ENCODE results near the gene ANKRD63. TPM values are rescaled to one million over a fixed set of nuclear protein-coding genes. Genes with fewer than 3 reads are reported as not detected.

ANKRD63 gene
- total RNA-seq, 1 experiment from 2014 or later, result 0.46 TPM

DNA sequence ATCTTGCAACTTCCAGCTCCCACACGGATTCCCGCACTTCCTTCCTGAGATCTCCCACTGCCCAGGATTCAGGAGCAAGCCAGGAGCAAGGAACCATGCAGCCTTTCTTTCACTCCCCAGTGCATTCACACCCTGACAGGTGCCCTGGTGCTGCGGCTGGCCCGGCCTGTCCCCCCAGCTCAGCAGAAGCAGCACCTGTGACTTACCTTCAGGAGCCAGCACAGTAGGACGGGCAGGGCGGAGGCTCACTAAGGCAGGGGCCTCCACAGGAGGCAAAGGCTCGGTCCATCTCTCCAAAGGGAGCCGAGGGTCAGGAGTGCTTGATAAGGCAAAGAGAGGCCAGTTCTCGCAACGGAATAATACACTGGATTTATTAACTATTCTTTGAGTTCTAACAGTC is 4.8 kb downstream of the ANKRD63 start:
- Histone ChIP-seq H3K18ac (ENCODE audit: insufficient read length, low read depth, low read length) (no peak overlapping the region), H2BK20ac (ENCODE audit: low read depth, low read length, poor library complexity, severe bottlenecking) (no peak overlapping the region), H4K91ac (ENCODE audit: insufficient read length, low read depth, low read length) (no peak overlapping the region), H2AFZ (ENCODE audit: low read length) (no peak overlapping the region), H3K79me2 (ENCODE audit: insufficient read depth, low read length) (no peaks in the 10 kb centered on the region), H3K79me1 (ENCODE audit: insufficient read depth, low read depth, low read length, poor library complexity, severe bottlenecking) (no peaks in the 10 kb centered on the region), H3K4me2 (ENCODE audit: insufficient read depth, insufficient read length, low read length) (no peak overlapping the region), H3K23ac (ENCODE audit: insufficient read length, low read depth, low read length) (no peak overlapping the region), H3K23me2 (ENCODE audit: insufficient read length, low read depth, low read length, poor library complexity, severe bottlenecking) (peaks cover 6% of the 10 kb centered on the region), H4K20me1 (ENCODE audit: control insufficient read depth, insufficient read depth, insufficient read length) (no peaks in the 10 kb centered on the region), H2BK120ac (ENCODE audit: low read depth, low read length, poor library complexity, severe bottlenecking) (no peak overlapping the region), H3K9ac (ENCODE audit: extremely low read depth, insufficient read length, low read length) (no peak overlapping the region), H4K8ac (replicated peaks; ENCODE audit: insufficient read length, low read depth, low read length) (no peak overlapping the region), H3K14ac (ENCODE audit: insufficient read depth, low read length) (no peak overlapping the region), H3K9me3 (ENCODE audit: control insufficient read depth, low read depth, low read length) (no peaks in the 10 kb centered on the region), H3K27me3 (ENCODE audit: insufficient read depth, low read length) (peaks cover 24% of the 10 kb centered on the region; the same call in 1 of the 2 replicates), H3K4me1 (ENCODE audit: insufficient read depth, low read length) (no peaks in the 10 kb centered on the region), H4K5ac (ENCODE audit: insufficient read length, low read depth, low read length) (no peak overlapping the region), H3K4ac (ENCODE audit: low read depth, low read length) (no peak overlapping the region), H3K56ac (ENCODE audit: insufficient read length, low read depth, low read length) (no peak overlapping the region), H2BK5ac (ENCODE audit: insufficient read length, low read length) (no peak overlapping the region), H2BK12ac (ENCODE audit: insufficient read length, low read depth, low read length) (no peak overlapping the region), H2BK15ac (ENCODE audit: low read depth, low read length) (no peak overlapping the region), H3K27ac (ENCODE audit: insufficient read length, low read depth, low read length) (no peak overlapping the region), H2AK5ac (ENCODE audit: insufficient read length, low read length) (no peak overlapping the region), H3T11ph (ENCODE audit: low read length) (no peak overlapping the region)
- Mint-ChIP-seq H3K36me3 (ENCODE audit: insufficient read depth in 1 of 3, low read depth in 3 of 3) (peaks cover 0 to 6% (median 2%) of the 10 kb centered on the region in 3 experiments; a peak in 3 of 7 replicates), H3K9me3 (no peaks in the 10 kb centered on the region; a peak in 1 of 5 replicates), H3K27me3 (ENCODE audit: low read depth) (peaks cover 50% of the 10 kb centered on the region), H3K27ac (no peak overlapping the region), H3K4me3 (no peak overlapping the region), H3K4me1 (peaks cover 13 to 51% of the 10 kb centered on the region in 2 experiments)
- no peak for DNase-seq
- TF ChIP-seq, protein P1, sequence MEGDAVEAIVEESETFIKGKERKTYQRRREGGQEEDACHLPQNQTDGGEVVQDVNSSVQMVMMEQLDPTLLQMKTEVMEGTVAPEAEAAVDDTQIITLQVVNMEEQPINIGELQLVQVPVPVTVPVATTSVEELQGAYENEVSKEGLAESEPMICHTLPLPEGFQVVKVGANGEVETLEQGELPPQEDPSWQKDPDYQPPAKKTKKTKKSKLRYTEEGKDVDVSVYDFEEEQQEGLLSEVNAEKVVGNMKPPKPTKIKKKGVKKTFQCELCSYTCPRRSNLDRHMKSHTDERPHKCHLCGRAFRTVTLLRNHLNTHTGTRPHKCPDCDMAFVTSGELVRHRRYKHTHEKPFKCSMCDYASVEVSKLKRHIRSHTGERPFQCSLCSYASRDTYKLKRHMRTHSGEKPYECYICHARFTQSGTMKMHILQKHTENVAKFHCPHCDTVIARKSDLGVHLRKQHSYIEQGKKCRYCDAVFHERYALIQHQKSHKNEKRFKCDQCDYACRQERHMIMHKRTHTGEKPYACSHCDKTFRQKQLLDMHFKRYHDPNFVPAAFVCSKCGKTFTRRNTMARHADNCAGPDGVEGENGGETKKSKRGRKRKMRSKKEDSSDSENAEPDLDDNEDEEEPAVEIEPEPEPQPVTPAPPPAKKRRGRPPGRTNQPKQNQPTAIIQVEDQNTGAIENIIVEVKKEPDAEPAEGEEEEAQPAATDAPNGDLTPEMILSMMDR (conservative IDR thresholded peaks at IDR 0.05), result no peak
- WGBS (ENCODE audit: extremely low coverage, insufficient read length, low lambda C conversion rate), result no CpG with 5 or more reads among the region's 10 CpGs
